Left ventricle myocardium inferior (tissue), 1 donor: ENCODE results near the gene RAB23. TPM values are rescaled to one million over a fixed set of nuclear protein-coding genes. Genes with fewer than 3 reads are reported as not detected.

Experiments
- DNase-seq: peaks from one replicate; pipeline ENCODE4 v3.0.0-alpha.2; 2020
- H3K27ac ChIP-seq: fragments of 200-600 bp; replicated peaks from 2 replicates; pipeline ENCODE4 v1.8.0; 2021
- H3K27me3 ChIP-seq: fragments of 200-600 bp; 2 replicates; pipeline ENCODE4 v1.8.0; 2021; ENCODE audit warnings: low read depth
- H3K36me3 ChIP-seq: fragments of 200-600 bp; 2 replicates; pipeline ENCODE4 v1.8.0; 2021
- H3K4me1 ChIP-seq: fragments of 200-600 bp; 2 replicates; pipeline ENCODE4 v1.8.0; 2021
- H3K4me3 ChIP-seq: fragments of 200-600 bp; 2 replicates; pipeline ENCODE4 v1.8.0; 2021; ENCODE audit warnings: mild to moderate bottlenecking, moderate library complexity
- H3K9me3 ChIP-seq: fragments of 200-600 bp; replicated peaks from 2 replicates; pipeline ENCODE4 v1.8.0; 2021
- CTCF ChIP-seq: fragments of 200-600 bp; IDR thresholded peaks from 2 replicates; pipeline ENCODE4 v1.8.0; 2021; ENCODE audit warnings: antibody characterized with exemption, mild to moderate bottlenecking, borderline replicate concordance
- intact Hi-C: fragments of 100-400 bp; cut with micrococcal nuclease; formaldehyde crosslinking; loops from one replicate; pipeline ENCODE4 v1.11.0; 2022
- total RNA-seq: library from RNA; stranded (reverse); fragmentation: NEBNext Ultra II Directional; extraction: Animal tissue kit (Norgen Biotek cat#: 25700); gene quantifications from one replicate; pipeline ENCODE4 v1.2.1, GENCODE V29; 2021
- donor health status: DM: no; HTN: yes; CAD: no; lungs with severe emphysema.

The RAB23 gene
- total RNA-seq, 1 donor from 2014 or later = 10.9 TPM

GRCh38 chr6:57220083-57220703 is 1.9 kb downstream of the RAB23 start:
- no peak for DNase-seq
- no peaks in the 10 kb centered on the region for H3K27me3 ChIP-seq
- H3K4me1 ChIP-seq = peaks cover 22% of the 10 kb centered on the region
- H3K4me3 ChIP-seq = no peak overlapping the region
- H3K27ac ChIP-seq = no peak overlapping the region
- intact Hi-C loops = no loop called here
- H3K36me3 ChIP-seq = no peaks in the 10 kb centered on the region
- H3K9me3 ChIP-seq = no peaks in the 10 kb centered on the region
- TF ChIP-seq CTCF = no peak

- Histone ChIP-seq H3K9me3 (no peaks in the 10 kb centered on the region), H3K27me3 (no peaks in the 10 kb centered on the region), H3K4me3 (no peak overlapping the region), H3K36me3 (no peaks in the 10 kb centered on the region), H3K4me1 (peaks cover 15% of the 10 kb centered on the region), H3K27ac (no peak overlapping the region)
- intact Hi-C loops = no loop called here
- DNase-seq = no peak
- no peak for TF ChIP-seq CTCF
Measured at GRCh38 chr6:57217270-57217669, 4.8 kb downstream of the RAB23 start.

GRCh38 chr6:57216235-57217101 is 5.6 kb downstream of the RAB23 start:
- no peak overlapping the region for H3K4me3 ChIP-seq
- DNase-seq = no peak
- H3K27ac ChIP-seq = no peak overlapping the region
- intact Hi-C loops = no loop called here
- peaks cover 8% of the 10 kb centered on the region for H3K4me1 ChIP-seq
- H3K27me3 ChIP-seq = no peaks in the 10 kb centered on the region
- H3K9me3 ChIP-seq = no peaks in the 10 kb centered on the region
- no peaks in the 10 kb centered on the region for H3K36me3 ChIP-seq
- peak; percentile 18 for TF ChIP-seq CTCF

- TF ChIP-seq CTCF = no peak
- no peak overlapping the region for H3K4me3 ChIP-seq
- DNase-seq = no peak
- H3K27ac ChIP-seq = no peak overlapping the region
- no peaks in the 10 kb centered on the region for H3K9me3 ChIP-seq
- intact Hi-C loops = no loop called here
- no peaks in the 10 kb centered on the region for H3K4me1 ChIP-seq
- no peaks in the 10 kb centered on the region for H3K36me3 ChIP-seq
- H3K27me3 ChIP-seq = no peaks in the 10 kb centered on the region
Measured at GRCh38 chr6:57215260-57215659, 6.8 kb downstream of the RAB23 start.

GRCh38 chr6:57210060-57210459 is 12.0 kb downstream of the RAB23 start:
- intact Hi-C loops = no loop called here
- Histone ChIP-seq H3K27me3 (no peaks in the 10 kb centered on the region), H3K9me3 (no peaks in the 10 kb centered on the region), H3K27ac (no peak overlapping the region), H3K36me3 (no peaks in the 10 kb centered on the region), H3K4me3 (no peak overlapping the region), H3K4me1 (no peaks in the 10 kb centered on the region)
- no peak for TF ChIP-seq CTCF
- no peak for DNase-seq
